Tibial nerve (tissue), 3 donors: ENCODE measurements around the gene KIAA2012.

Source experiments
- CTCF ChIP-seq, 5 experiments: fragments of 200-600 bp in 3 of 5; fragments of 450-650 bp in 2 of 5; sonication (generic) in 3 of 5; IDR thresholded peaks; one replicate each; pipeline ENCODE4 v1.5.1; 2016 to 2019; ENCODE audit warnings: antibody characterized with exemption in 5 of 5, mild to moderate bottlenecking in 3 of 5, moderate library complexity in 2 of 5
- POLR2A ChIP-seq, 2 donors: fragments of 450-650 bp; IDR thresholded peaks; one replicate each; pipeline ENCODE4 v1.6.1; 2017; ENCODE audit warnings: antibody characterized with exemption in 2 of 2, mild to moderate bottlenecking in 2 of 2, moderate library complexity in 2 of 2

GRCh38 chr2:202066875-202067274, 6.2 kb upstream of the KIAA2012 start:
- no peak for TF ChIP-seq POLR2A (IDR thresholded peaks at IDR 0.05)
- TF ChIP-seq CTCF (IDR thresholded peaks at IDR 0.05): no peak
